Body of pancreas (tissue), 4 donors: Measurements from ENCODE around the gene MYL11.

Source experiments
- POLR2A ChIP-seq, 3 donors: fragments of 450-650 bp; IDR thresholded peaks; one replicate each; pipeline ENCODE4 v1.6.1; 2016; ENCODE audit warnings: antibody characterized with exemption in 3 of 3, mild to moderate bottlenecking in 2 of 3
- TF ChIP-seq, protein P1 (sequence below), 7 experiments: fragments of 450-650 bp in 4 of 7; fragments of 200-600 bp in 3 of 7; sonication (generic) in 3 of 7; IDR thresholded peaks; one replicate each; pipeline ENCODE4 v1.5.1; 2016 to 2019; ENCODE audit warnings: antibody characterized with exemption in 7 of 7

DNA sequence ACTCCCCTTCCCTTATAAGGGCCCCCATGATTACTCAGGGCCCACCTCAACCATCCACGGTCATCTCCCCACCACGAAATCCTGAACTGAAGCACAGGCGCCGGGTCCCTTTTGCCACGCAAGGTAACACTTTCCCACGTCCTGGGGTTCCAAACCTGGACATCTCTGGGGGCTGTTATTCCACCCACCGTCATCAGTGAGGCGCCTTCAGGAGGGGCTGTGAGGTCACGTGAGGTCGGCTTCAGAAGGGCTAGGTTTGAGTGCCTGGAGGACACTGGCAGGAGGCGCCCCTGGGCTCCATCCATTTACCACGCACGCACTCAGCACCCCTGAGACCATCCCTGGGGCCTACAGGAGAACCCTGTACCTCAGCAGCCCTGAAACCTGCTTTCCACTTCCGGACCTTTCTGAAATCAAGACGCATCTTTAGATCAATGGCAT is 23.6 kb upstream of the MYL11 start:
- TF ChIP-seq, protein P1, sequence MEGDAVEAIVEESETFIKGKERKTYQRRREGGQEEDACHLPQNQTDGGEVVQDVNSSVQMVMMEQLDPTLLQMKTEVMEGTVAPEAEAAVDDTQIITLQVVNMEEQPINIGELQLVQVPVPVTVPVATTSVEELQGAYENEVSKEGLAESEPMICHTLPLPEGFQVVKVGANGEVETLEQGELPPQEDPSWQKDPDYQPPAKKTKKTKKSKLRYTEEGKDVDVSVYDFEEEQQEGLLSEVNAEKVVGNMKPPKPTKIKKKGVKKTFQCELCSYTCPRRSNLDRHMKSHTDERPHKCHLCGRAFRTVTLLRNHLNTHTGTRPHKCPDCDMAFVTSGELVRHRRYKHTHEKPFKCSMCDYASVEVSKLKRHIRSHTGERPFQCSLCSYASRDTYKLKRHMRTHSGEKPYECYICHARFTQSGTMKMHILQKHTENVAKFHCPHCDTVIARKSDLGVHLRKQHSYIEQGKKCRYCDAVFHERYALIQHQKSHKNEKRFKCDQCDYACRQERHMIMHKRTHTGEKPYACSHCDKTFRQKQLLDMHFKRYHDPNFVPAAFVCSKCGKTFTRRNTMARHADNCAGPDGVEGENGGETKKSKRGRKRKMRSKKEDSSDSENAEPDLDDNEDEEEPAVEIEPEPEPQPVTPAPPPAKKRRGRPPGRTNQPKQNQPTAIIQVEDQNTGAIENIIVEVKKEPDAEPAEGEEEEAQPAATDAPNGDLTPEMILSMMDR (IDR thresholded peaks at IDR 0.05): no peak
- no peak for TF ChIP-seq POLR2A (IDR thresholded peaks at IDR 0.05)
